K562 (cell line): ENCODE measurements around the gene ST8SIA2. TPM values are rescaled to one million over a fixed set of nuclear protein-coding genes. Genes with fewer than 3 reads are reported as not detected.

Source experiments
- ATAC-seq: fragments of 200-7000 bp; cut with Tn5 transposase; 3 replicates; pipeline ENCODE4 v1.9.1; 2020; ENCODE audit warnings: moderate library complexity
- BruUV-seq: library from RNA; stranded (reverse); fragments of 400-500 nt; replicated peaks from 2 replicates; lab custom pipeline; 2021; lab: Mats Ljungman, UMichigan
- CTCF ChIA-PET: fragments of 300-600 bp; formaldehyde crosslinking; extraction: SDS; loops from one replicate; lab custom pipeline; 2021; ENCODE audit warnings: low intra/inter-chr PET ratio; lab: Yijun Ruan, JAX
- POLR2A ChIA-PET: fragments of 300-600, 350-650 bp; sonication (Branson Sonifier 250); formaldehyde crosslinking; extraction: SDS; loops from one replicate; lab custom pipeline; 2021; ENCODE audit warnings: antibody characterized with exemption, inconsistent platforms; lab: Yijun Ruan, JAX
- DNase-seq, 4 experiments: peaks; one replicate each; pipeline versions ENCODE4 v3.0.0 to v3.0.0-alpha.2; 2011 to 2018; ENCODE audit warnings: low spot score in 3 of 4, mixed read lengths in 3 of 4; ENCODE audit errors: extremely low read depth in 1 of 4
- FAIRE-seq: peaks from 2 replicates; lab custom pipeline; 2011; peaks lifted over from hg19 to GRCh38; lab: Jason Lieb, UNC
- H2AFZ ChIP-seq: 2 replicates; pipeline ENCODE4 v1.6.0; 2011; ENCODE audit warnings: low read depth, low read length, control low read depth, inconsistent platforms
- H3K27ac ChIP-seq: fragments of 200-600 bp; 3 replicates; pipeline ENCODE4 v1.8.0; 2011; ENCODE audit warnings: low read depth, mild to moderate bottlenecking, control low read depth, inconsistent platforms, low read length, moderate library complexity, mixed read lengths; ENCODE audit errors: extremely low read depth
- H3K27me3 ChIP-seq, 2 experiments: fragments of 300-600 bp in 1 of 2; 2 replicates in 1 of 2; 3 replicates in 1 of 2; pipeline versions ENCODE4 v1.6.0 to v1.8.0; 2011; ENCODE audit warnings: inconsistent platforms in 2 of 2, low read length in 2 of 2, mild to moderate bottlenecking in 1 of 2, mixed read lengths in 1 of 2, moderate library complexity in 1 of 2; ENCODE audit not compliant: control insufficient read depth in 2 of 2, insufficient read depth in 2 of 2
- H3K36me3 ChIP-seq: fragments of 300-600 bp; 3 replicates; pipeline ENCODE4 v1.8.0; 2011; ENCODE audit warnings: mild to moderate bottlenecking, low read length, inconsistent platforms; ENCODE audit not compliant: control insufficient read depth, insufficient read depth
- H3K4me1 ChIP-seq, 2 experiments: fragments of 200-600 bp in 1 of 2; replicated peaks in 1 of 2; 2 replicates in 1 of 2; 3 replicates in 1 of 2; pipeline versions ENCODE4 v1.5.1 to v1.8.0; 2011; ENCODE audit warnings: inconsistent platforms in 2 of 2, low read length in 2 of 2, mild to moderate bottlenecking in 1 of 2, mixed read lengths in 1 of 2, moderate library complexity in 1 of 2; ENCODE audit not compliant: control insufficient read depth in 2 of 2, insufficient read depth in 2 of 2
- H3K4me2 ChIP-seq: 2 replicates; pipeline ENCODE4 v1.6.1; 2011; ENCODE audit warnings: low read length, control low read depth, inconsistent platforms, mixed read lengths; ENCODE audit not compliant: insufficient read depth
- H3K4me3 ChIP-seq: fragments of 200-600 bp; sonication (generic), shearing (Covaris generic); 2 replicates; pipeline ENCODE4 v1.5.1; 2016; ENCODE audit warnings: control low read depth, inconsistent platforms
- H3K79me2 ChIP-seq: fragments of 200-600 bp; 3 replicates; pipeline ENCODE4 v1.8.0; 2011; ENCODE audit warnings: low read length, inconsistent platforms; ENCODE audit not compliant: control insufficient read depth, insufficient read depth
- H3K9ac ChIP-seq, 2 experiments: 2 replicates each; pipeline versions ENCODE4 v1.6.0 to v1.6.1; 2011; ENCODE audit warnings: low read depth in 2 of 2, low read length in 2 of 2, control low read depth in 1 of 2, inconsistent platforms in 1 of 2, mild to moderate bottlenecking in 1 of 2, mixed read lengths in 1 of 2; ENCODE audit not compliant: insufficient read depth in 1 of 2
- H3K9me1 ChIP-seq: one replicate; pipeline ENCODE4 v1.6.0; 2011; ENCODE audit warnings: inconsistent platforms, mild to moderate bottlenecking, low read length, moderate library complexity; ENCODE audit not compliant: control insufficient read depth, insufficient read depth
- H3K9me3 ChIP-seq: replicated peaks from 2 replicates; pipeline ENCODE4 v1.5.1; 2011; ENCODE audit warnings: low read depth, low read length, inconsistent platforms; ENCODE audit not compliant: control insufficient read depth, insufficient read depth
- H4K20me1 ChIP-seq: replicated peaks from 2 replicates; pipeline ENCODE4 v1.6.1; 2011; ENCODE audit warnings: low read length, inconsistent platforms, mixed read lengths; ENCODE audit not compliant: control insufficient read depth, insufficient read depth
- CCAR2 ChIP-seq: fragments of 200-400 bp; formaldehyde crosslinking; IDR thresholded peaks from 2 replicates; pipeline ENCODE4 v1.6.1; 2017; ENCODE audit warnings: mild to moderate bottlenecking, low read depth, low read length
- DDX20 ChIP-seq: fragments of 450-650 bp; IDR thresholded peaks from 2 replicates; pipeline ENCODE4 v1.6.1; 2016; ENCODE audit warnings: missing genetic modification characterization, low read depth, mild to moderate bottlenecking, missing compliant biosample characterization, moderate library complexity
- ETS2 ChIP-seq: IDR thresholded peaks from 2 replicates; pipeline ENCODE4 v1.6.1; 2016; ENCODE audit warnings: borderline replicate concordance, missing genetic modification characterization, mild to moderate bottlenecking, moderate library complexity, missing compliant biosample characterization; ENCODE audit not compliant: poor library complexity, severe bottlenecking
- FOXA1 ChIP-seq: fragments of 450-650 bp; IDR thresholded peaks from 2 replicates; pipeline ENCODE4 v1.6.1; 2016; ENCODE audit warnings: mild to moderate bottlenecking, borderline replicate concordance
- GTF2A2 ChIP-seq: IDR thresholded peaks from 2 replicates; pipeline ENCODE4 v1.6.1; 2016; ENCODE audit warnings: mild to moderate bottlenecking, missing genetic modification characterization, missing compliant biosample characterization
- MCM3 ChIP-seq: fragments of 450-650 bp; IDR thresholded peaks from 2 replicates; pipeline ENCODE4 v1.6.1; 2016
- MXI1 ChIP-seq: IDR thresholded peaks from 2 replicates; pipeline ENCODE4 v1.6.1; 2011; ENCODE audit warnings: low read depth, mild to moderate bottlenecking, improper control_type of control experiment, low read length
- SLC30A9 ChIP-seq: fragments of 250-450 bp; sonication (Bioruptor Pico); IDR thresholded peaks from 2 replicates; pipeline ENCODE4 v1.8.0; 2022; ENCODE audit warnings: mild to moderate bottlenecking, moderate library complexity
- SREBF1 ChIP-seq: fragments of 150-350 bp; IDR thresholded peaks from 2 replicates; pipeline ENCODE4 v1.6.1; 2014; ENCODE audit warnings: antibody characterized with exemption, low read depth, low read length, borderline replicate concordance
- TCFL5 ChIP-seq: fragments of 250-450 bp; sonication (Bioruptor Pico); conservative IDR thresholded peaks from 2 replicates; pipeline ENCODE4 v1.6.1; 2021; ENCODE audit warnings: mild to moderate bottlenecking, moderate library complexity, matching md5 sums
- ZBTB8A ChIP-seq: fragments of 450-650 bp; IDR thresholded peaks from 2 replicates; pipeline ENCODE4 v1.6.1; 2018; ENCODE audit warnings: mild to moderate bottlenecking, moderate library complexity; ENCODE audit not compliant: partially characterized antibody
- ZKSCAN1 ChIP-seq: fragments of 150-350 bp; IDR thresholded peaks from 2 replicates; pipeline ENCODE4 v1.6.1; 2016; ENCODE audit warnings: low read depth, low read length
- ZNF551 ChIP-seq: fragments of 250-450 bp; sonication (Bioruptor Pico); IDR thresholded peaks from 2 replicates; pipeline ENCODE4 v1.5.0; 2021; ENCODE audit warnings: mild to moderate bottlenecking, moderate library complexity
- WGBS: fragments of 100-300 bp; shearing (Covaris generic); methylation state at CpG from one replicate; pipeline ENCODE4 v1.1.6; 2016; ENCODE audit warnings: low coverage, mixed read lengths; ENCODE audit not compliant: insufficient coverage; ENCODE audit errors: missing lambda C conversion rate; 5-methylcytosine and 5-hydroxymethylcytosine counted together
- in situ Hi-C: fragments of 300-500 bp; cut with MboI; formaldehyde crosslinking; loops from 4 replicates; pipeline ENCODE4 v1.15.0; 2018; ENCODE audit warnings: inconsistent platforms, mixed read lengths
- intact Hi-C: fragments of 100-400 bp; cut with micrococcal nuclease; formaldehyde crosslinking; loops from 2 replicates; pipeline ENCODE4 v1.14.2; 2022
- polyA plus RNA-seq, 8 experiments: library from polyadenylated mRNA; depleted of rRNA in 4 of 8; stranded (reverse) in 5 of 8; unstranded in 3 of 8; fragments of >200 nt; fragmentation: Nextera tagmentation in 2 of 8; fragmentation: Illumina TruSeq in 1 of 8; extraction: Ambion mirVana in 2 of 8; extraction: Trizol in 1 of 8; gene quantifications; 2 replicates each; pipeline versions ENCODE4 v1.2.1 to v1.2.3, GENCODE V29; 2011 to 2014; ENCODE audit warnings: inconsistent platforms in 1 of 8, missing spikeins in 1 of 8
- total RNA-seq, 7 experiments: library from RNA; depleted of rRNA in 6 of 7; stranded (reverse); fragments of >200 nt in 6 of 7; fragmentation: Illumina TruSeq in 2 of 7; extraction: Trizol in 2 of 7; gene quantifications; 2 replicates each; pipeline versions ENCODE4 v1.2.1 to v1.2.3, GENCODE V29; 2011 to 2021; ENCODE audit warnings: low replicate concordance in 1 of 7
- TF ChIP-seq, protein P1 (sequence below): fragments of 250-450 bp; sonication (Bioruptor Pico); IDR thresholded peaks from 2 replicates; pipeline ENCODE4 v1.5.0; 2021; ENCODE audit warnings: mild to moderate bottlenecking, moderate library complexity
- TF ChIP-seq, protein P2 (sequence below): fragments of 250-450 bp; sonication (Bioruptor Pico); IDR thresholded peaks from 2 replicates; pipeline ENCODE4 v1.8.0; 2021; ENCODE audit warnings: borderline replicate concordance, mild to moderate bottlenecking, moderate library complexity; ENCODE audit not compliant: poor library complexity, severe bottlenecking

Gene ST8SIA2
- total and polyA plus RNA-seq, 9 of the 15 experiments (the other 6 are each of a cell fraction or from before 2014, with no cell fraction given), result not detected

DNA sequence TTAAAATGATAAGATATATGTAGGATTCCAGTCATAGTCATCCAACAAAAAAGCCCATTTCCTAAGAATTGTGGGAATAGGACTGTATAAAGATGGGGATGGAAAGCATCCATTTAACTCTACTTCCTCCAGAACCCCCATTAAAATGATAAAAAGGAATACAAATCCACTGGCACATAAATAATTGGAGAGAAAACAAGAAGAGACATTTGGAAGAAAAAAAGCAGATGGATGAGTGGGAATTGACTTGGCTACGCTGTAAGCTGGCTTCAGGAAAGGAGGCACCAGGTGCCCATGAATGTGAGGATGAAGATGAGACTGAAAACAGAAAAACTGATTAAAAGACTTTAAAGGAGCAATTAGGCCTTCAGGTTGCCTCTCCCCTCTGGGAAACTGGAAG, 91.8 kb downstream of the ST8SIA2 start:
- no peaks in the 10 kb centered on the region for H3K27me3 ChIP-seq
- no TSS peak for BruUV-seq
- FAIRE-seq (no peak), ATAC-seq (no peak), DNase-seq (no peak)
- intact Hi-C loops, result no loop called here
- H3K4me3 ChIP-seq, result no peak overlapping the region
- H2AFZ ChIP-seq, result no peak overlapping the region
- H3K9ac ChIP-seq, result no peak overlapping the region
- no peaks in the 10 kb centered on the region for H4K20me1 ChIP-seq
- in situ Hi-C loops, result no loop called here
- WGBS, result 0% methylated on average over 1 of the region's 1 CpG
- TF ChIP-seq CCAR2 (no peak), DDX20 (tag) (no peak), ETS2 (tag) (no peak), MCM3 (no peak), ZKSCAN1 (no peak), TCFL5 (CRISPR knock-in tag) (no peak), FOXA1 (no peak), MXI1 (no peak), ZBTB8A (no peak), SLC30A9 (no peak), ZNF551 (CRISPR knock-in tag) (no peak), SREBF1 (no peak), GTF2A2 (tag) (no peak)
- TF ChIP-seq, protein P1, sequence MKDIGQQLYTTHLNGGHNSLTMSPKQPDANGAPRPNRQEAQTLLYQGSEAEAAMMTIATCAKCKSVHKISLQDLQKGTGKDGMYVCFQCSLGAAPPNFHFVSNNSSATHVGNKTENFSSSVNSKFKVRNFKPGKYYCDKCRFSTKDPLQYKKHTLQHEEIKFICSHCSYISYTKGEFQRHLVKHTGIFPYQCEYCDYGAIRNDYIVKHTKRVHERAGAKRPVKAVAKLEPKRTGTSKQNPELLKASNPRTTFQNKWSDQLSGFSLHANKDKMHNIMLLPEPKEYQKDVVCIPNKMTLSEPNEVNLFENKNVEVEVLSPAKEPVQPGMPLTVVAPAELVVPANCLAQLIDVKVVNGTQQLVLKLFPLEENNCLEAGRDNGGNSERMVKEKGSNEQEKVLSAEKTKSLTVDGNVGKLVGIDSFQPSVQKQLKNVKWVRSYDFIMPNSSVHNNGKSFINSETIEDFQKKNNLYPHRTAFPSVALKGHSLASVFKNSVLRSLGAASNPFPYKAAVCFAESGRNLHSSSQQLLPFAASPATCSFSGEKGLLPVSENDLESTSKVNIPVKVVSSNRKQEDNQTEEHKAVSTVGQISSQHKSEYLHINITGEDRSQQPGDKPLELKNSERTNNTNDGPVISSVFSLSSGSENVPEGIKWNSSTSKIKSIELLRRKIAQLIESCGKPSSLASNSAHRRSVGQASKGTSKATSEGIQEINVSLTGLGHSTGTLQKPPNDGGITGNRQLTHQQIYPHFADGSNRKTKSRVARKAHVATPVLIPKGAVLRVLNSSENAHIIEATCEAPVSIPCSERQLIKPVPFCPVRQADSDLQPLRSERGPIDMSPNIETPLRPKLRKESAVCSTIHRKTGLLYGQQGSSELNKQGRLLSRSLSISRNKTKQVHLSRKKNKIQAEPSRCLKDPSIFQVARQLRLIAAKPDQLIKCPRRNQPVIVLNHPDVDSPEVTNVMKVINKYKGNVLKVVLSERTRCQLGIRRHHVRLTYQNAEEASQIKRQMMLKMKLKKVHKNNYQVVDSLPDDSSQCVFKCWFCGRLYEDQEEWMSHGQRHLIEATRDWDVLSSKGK (CRISPR knock-in tag), result no peak
- TF ChIP-seq, protein P2, sequence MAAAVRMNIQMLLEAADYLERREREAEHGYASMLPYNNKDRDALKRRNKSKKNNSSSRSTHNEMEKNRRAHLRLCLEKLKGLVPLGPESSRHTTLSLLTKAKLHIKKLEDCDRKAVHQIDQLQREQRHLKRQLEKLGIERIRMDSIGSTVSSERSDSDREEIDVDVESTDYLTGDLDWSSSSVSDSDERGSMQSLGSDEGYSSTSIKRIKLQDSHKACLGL (CRISPR knock-in tag), result no peak
- H3K4me2 ChIP-seq, result no peak overlapping the region
- H3K9me1 ChIP-seq, result no peaks in the 10 kb centered on the region
- H3K4me1 ChIP-seq, result no peaks in the 10 kb centered on the region
- H3K27ac ChIP-seq, result no peak overlapping the region
- no peaks in the 10 kb centered on the region for H3K36me3 ChIP-seq
- ChIA-PET CTCF (no interaction called here), POLR2A (no interaction called here)
- H3K79me2 ChIP-seq, result no peaks in the 10 kb centered on the region
- H3K9me3 ChIP-seq, result no peaks in the 10 kb centered on the region
